Mucosa of rectum (tissue), 2 donors: ENCODE results near the gene SAMD4A.

Experiments
- H3K27ac ChIP-seq, 2 donors: one replicate each; pipeline ENCODE4 v1.7.0; 2013; ENCODE audit warnings: inconsistent platforms in 2 of 2, low read depth in 2 of 2, low read length in 2 of 2
- H3K27me3 ChIP-seq, 2 donors: one replicate each; pipeline ENCODE4 v1.7.0; 2013; ENCODE audit warnings: low read length in 2 of 2; ENCODE audit not compliant: control insufficient read depth in 2 of 2, insufficient read depth in 2 of 2
- H3K36me3 ChIP-seq, 2 donors: one replicate each; pipeline ENCODE4 v1.7.0; 2013; ENCODE audit warnings: low read length in 2 of 2; ENCODE audit not compliant: control insufficient read depth in 2 of 2, insufficient read depth in 2 of 2
- H3K4me1 ChIP-seq, 2 donors: one replicate each; pipeline ENCODE4 v1.7.0; 2013; ENCODE audit warnings: low read length in 2 of 2, mild to moderate bottlenecking in 1 of 2; ENCODE audit not compliant: control insufficient read depth in 2 of 2, insufficient read depth in 2 of 2
- H3K4me3 ChIP-seq, 2 donors: one replicate each; pipeline ENCODE4 v1.7.0; 2013; ENCODE audit warnings: low read length in 2 of 2
- H3K9ac ChIP-seq, 2 donors: one replicate each; pipeline ENCODE4 v1.7.0; 2013; ENCODE audit warnings: low read length in 2 of 2, low read depth in 1 of 2, mild to moderate bottlenecking in 1 of 2
- H3K9me3 ChIP-seq, 2 donors: one replicate each; pipeline ENCODE4 v1.7.0; 2013; ENCODE audit warnings: low read length in 2 of 2; ENCODE audit not compliant: control insufficient read depth in 2 of 2
- donor health status: healthy.
- donor health status: Normal muscosa, but diverticular disease.

SAMD4A gene

DNA sequence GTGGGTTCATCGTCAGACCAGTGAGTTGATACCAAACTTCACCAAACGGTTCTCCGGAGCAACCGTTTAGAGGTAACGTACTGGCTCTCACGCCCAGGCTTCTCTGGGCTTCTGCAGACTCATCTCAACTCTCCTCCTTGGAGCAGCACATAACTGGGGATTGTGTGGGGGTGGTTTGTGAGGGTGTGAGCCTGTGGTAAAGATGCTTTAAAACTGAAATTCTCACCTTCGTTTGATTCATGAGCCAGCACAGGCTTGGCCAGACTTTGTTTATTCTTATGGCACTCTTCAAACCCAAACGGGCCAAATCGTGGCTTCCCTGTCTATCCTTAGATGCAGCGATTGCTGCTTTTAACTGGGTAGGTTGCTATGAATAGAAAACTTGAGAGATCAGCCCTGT is 121.3 kb downstream of the SAMD4A start:
- Histone ChIP-seq H3K4me1 (peaks cover 0 to 10% of the 10 kb centered on the region in 2 donors), H3K36me3 (no peaks in the 10 kb centered on the region), H3K4me3 (no peak overlapping the region), H3K27ac (no peak overlapping the region), H3K27me3 (no peaks in the 10 kb centered on the region), H3K9ac (no peak overlapping the region), H3K9me3 (no peaks in the 10 kb centered on the region)

DNA sequence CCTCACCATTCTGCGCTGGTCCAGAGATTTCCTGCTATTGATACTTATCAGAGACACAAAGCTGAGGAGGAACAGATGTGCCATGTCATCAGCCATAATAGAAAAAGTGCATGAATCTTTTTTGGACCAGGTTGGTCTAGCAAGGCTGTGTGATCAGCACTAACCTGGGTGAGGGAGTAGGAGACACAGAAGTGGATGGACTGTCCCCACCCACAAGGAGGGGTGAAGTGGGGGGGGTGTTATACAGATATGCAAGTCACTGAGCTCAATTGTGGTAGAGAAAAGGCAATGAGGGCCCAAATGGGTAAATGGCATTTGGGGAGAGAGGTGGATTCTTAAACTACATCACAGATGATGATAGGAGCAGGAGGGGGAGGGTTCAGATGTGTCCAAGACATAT is 123.0 kb downstream of the SAMD4A start:
- H3K9ac ChIP-seq: no peak overlapping the region
- no peak overlapping the region for H3K27ac ChIP-seq
- H3K27me3 ChIP-seq: no peaks in the 10 kb centered on the region
- H3K4me3 ChIP-seq: no peak overlapping the region
- no peaks in the 10 kb centered on the region for H3K9me3 ChIP-seq
- no peaks in the 10 kb centered on the region for H3K36me3 ChIP-seq
- H3K4me1 ChIP-seq: peaks cover 0 to 7% of the 10 kb centered on the region in 2 donors

DNA sequence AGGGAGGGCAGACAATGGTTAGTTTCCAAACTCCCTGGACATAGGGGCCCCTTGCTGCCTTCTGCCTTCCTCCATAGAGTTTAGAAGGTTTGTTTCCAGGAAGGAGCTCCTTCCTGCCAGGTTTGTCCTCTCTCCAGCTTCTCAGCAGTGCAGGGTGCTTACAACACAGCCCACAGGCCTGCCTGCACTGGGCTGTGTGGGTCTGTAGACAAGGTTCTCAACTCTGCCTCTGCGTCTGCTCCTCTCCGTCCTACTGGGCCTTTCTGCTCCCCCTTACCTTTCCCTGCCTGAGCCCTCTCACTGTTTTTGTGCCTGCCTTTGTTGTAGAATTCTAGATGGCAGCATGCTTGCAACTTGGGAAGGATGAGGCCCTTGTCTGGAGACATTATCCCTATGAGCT is 124.0 kb downstream of the SAMD4A start:
- Histone ChIP-seq H3K4me1 (peaks cover 0 to 4% of the 10 kb centered on the region in 2 donors), H3K9me3 (no peaks in the 10 kb centered on the region), H3K4me3 (no peak overlapping the region), H3K9ac (no peak overlapping the region), H3K27me3 (no peaks in the 10 kb centered on the region), H3K36me3 (no peaks in the 10 kb centered on the region), H3K27ac (no peak overlapping the region)

DNA sequence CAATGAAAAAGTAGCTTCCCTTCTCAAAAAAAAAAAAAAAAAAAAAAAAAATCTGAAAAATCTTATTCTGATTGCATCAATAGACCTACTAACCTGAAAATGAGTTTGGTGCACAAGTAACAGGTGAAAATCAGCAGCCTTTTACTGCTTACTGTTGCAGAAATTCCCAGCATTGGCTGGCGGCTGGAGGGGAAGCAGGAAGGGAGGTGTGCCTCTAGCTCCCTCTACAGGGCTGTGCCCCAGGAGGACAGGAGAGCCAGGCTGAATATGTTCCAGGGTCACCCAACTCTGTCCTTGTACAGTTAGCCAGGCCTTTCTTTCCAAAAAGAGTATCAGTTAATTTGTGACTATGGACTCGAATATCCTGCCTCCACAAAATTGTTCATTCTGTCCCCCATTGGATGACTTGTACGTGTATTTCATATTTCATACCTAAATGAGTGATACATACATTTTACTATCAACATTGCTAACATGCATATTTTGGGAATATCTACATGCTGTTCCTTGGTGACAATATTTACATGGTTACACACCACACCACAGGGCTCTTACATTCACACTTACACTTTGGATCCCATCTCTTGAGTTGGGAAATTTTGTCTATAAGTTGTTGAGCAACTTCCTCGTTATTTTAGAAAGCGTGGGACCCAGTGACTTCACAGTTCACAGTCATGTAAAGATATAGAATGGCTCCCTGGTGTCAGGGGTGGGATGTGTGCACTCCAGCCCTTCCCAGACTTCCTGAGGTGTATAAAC is 124.8 kb downstream of the SAMD4A start:
- Histone ChIP-seq H3K9ac (no peak overlapping the region), H3K9me3 (no peaks in the 10 kb centered on the region), H3K4me1 (no peaks in the 10 kb centered on the region), H3K36me3 (no peaks in the 10 kb centered on the region), H3K27ac (no peak overlapping the region), H3K4me3 (no peak overlapping the region), H3K27me3 (no peaks in the 10 kb centered on the region)

DNA sequence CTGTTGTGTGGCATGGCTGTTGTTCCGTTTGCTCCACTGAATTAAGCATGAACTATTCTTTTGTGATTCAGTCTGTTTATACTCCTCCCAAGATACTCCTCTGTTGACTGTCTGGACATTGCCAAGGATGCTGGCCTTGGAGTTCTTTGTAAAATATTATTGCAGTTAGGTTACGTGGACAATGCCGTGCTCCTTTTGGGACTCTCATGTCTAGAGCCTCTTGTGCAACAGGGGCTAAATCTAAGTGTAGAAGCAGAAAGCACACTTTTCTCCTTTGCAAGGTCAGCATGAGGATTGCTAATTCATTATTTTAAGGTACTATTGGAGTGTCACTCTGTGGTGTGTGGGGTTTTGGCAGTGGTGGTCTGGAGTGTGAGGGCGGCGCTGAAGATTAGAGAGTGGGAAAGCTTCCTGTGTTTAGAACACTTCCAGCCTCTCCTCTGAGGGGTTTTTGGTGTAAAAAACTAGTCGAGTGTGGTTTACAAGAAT is 125.4 kb downstream of the SAMD4A start:
- no peaks in the 10 kb centered on the region for H3K4me1 ChIP-seq
- no peaks in the 10 kb centered on the region for H3K36me3 ChIP-seq
- no peak overlapping the region for H3K27ac ChIP-seq
- H3K4me3 ChIP-seq: no peak overlapping the region
- H3K9ac ChIP-seq: no peak overlapping the region
- no peaks in the 10 kb centered on the region for H3K27me3 ChIP-seq
- H3K9me3 ChIP-seq: no peaks in the 10 kb centered on the region

DNA sequence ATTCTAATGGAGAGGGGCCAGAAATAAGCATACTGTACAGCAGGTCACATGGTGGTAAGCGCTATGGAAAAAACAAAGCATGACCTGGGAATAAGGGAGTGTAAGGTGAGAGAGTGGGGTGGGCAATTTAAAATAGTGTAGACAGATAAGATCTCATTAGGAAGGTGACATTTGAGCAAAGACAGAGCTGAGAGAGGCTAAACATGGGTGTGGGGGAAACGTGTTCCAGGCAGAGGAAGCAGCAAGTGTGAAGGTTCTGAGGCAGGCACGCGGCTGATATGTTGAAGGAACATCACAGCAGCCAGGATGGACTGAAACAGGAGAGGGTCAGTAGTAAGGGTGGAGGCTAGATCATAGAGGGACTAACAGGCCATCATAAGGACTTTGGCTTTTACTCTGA is 126.8 kb downstream of the SAMD4A start:
- Histone ChIP-seq H3K36me3 (no peaks in the 10 kb centered on the region), H3K9ac (no peak overlapping the region), H3K9me3 (no peaks in the 10 kb centered on the region), H3K4me3 (no peak overlapping the region), H3K4me1 (no peaks in the 10 kb centered on the region), H3K27me3 (no peaks in the 10 kb centered on the region), H3K27ac (no peak overlapping the region)

DNA sequence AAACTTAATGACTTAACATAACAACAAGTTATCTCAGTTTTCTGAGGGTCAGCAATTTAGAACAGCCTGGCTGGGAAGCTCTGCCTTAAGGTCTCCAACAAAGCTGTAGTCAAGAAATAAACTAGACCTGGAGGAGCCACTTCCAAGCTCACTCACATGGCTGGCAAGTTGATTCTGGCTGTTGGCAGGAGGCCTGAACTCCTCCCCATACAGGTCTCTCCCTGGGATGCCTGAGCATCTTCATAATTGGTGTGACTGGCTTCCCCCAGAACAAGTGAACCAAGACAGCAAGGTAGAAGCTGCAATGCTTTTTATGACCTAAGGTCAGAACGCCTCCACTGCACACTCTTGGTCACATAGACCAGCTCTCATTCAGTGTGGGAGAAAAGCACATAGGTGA is 128.3 kb downstream of the SAMD4A start:
- Histone ChIP-seq H3K27ac (no peak overlapping the region), H3K9me3 (no peaks in the 10 kb centered on the region), H3K27me3 (no peaks in the 10 kb centered on the region), H3K4me3 (no peak overlapping the region), H3K4me1 (no peaks in the 10 kb centered on the region), H3K36me3 (no peaks in the 10 kb centered on the region), H3K9ac (no peak overlapping the region)

DNA sequence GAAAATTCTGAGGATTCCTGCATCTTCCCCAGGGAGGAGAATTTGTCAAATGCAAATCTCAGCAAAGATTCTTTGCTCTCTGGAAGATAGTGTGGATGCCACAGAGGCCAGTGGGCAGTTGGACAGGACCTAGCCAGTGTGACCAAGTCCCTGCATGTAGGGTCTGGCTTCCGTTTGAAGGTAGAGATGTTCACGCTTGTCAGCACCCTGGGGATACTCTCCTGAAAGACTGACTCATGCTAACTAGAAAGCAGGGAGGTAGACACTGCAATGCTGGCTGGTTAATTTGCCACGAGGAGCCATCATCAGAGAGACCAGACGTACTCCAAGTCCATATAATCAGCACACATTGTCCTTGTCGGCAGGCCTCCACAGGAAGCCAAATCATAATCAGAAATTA is 130.1 kb downstream of the SAMD4A start:
- Histone ChIP-seq H3K27me3 (no peaks in the 10 kb centered on the region), H3K4me3 (no peak overlapping the region), H3K36me3 (no peaks in the 10 kb centered on the region), H3K27ac (no peak overlapping the region), H3K9ac (no peak overlapping the region), H3K4me1 (no peaks in the 10 kb centered on the region), H3K9me3 (no peaks in the 10 kb centered on the region)

DNA sequence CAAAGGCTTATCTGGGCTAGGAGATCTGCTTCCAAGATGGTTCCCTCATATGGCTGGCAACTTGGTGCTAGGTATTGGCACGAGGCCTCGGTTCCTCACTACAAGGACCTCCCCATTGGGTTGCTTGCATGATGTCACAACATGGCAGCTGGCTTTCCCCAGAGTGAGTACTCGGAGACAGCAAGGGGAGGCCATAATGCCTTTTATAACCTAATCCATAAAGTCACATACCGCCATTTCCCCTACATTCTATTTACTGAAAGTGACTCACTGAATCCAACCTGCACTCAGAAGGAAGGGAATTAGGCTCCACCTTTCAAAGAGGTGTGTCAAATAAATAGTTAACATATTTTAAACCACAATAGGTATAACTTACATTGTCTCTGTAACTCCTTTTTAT is 130.9 kb downstream of the SAMD4A start:
- H3K9ac ChIP-seq: no peak overlapping the region
- H3K27ac ChIP-seq: no peak overlapping the region
- H3K4me1 ChIP-seq: no peaks in the 10 kb centered on the region

DNA sequence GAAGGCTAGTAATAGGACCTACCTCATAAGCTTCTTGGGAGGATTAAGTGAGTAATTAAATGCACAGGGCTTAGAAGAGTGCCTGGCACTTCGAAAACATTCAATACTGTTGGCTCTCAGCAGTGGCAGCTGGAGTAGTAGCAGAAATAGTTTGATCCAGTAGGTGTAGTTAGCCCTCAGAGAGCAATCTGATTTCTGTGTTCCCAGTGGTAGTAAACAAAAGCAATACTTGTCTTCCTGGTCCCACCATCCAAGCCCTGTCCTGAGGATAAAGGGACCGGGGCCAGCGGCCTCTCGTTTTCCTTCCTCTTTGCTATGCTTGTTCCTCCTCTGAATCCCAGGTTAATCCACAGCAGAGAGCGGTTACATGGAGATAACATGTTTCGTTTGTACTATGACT is 131.6 kb downstream of the SAMD4A start:
- no peak overlapping the region for H3K4me3 ChIP-seq
- no peaks in the 10 kb centered on the region for H3K9me3 ChIP-seq
- no peaks in the 10 kb centered on the region for H3K4me1 ChIP-seq

More for the DNA sequence above, 130.9 kb downstream of the SAMD4A start:
- Histone ChIP-seq H3K4me3 (no peak overlapping the region), H3K9me3 (no peaks in the 10 kb centered on the region), H3K36me3 (no peaks in the 10 kb centered on the region), H3K27me3 (no peaks in the 10 kb centered on the region)

More for the DNA sequence above, 131.6 kb downstream of the SAMD4A start:
- no peak overlapping the region for H3K27ac ChIP-seq
- H3K9ac ChIP-seq: no peak overlapping the region
- H3K36me3 ChIP-seq: no peaks in the 10 kb centered on the region
- H3K27me3 ChIP-seq: no peaks in the 10 kb centered on the region
